IMR-90 (cell line): ENCODE measurements around the gene LRRFIP1. TPM values are rescaled to one million over a fixed set of nuclear protein-coding genes. Genes with fewer than 3 reads are reported as not detected.

ENCODE experiments used
- ATAC-seq: fragments of 200-7000 bp; cut with Tn5 transposase; 2 replicates; pipeline ENCODE4 v1.9.1; 2020; ENCODE audit warnings: low read depth, mild to moderate bottlenecking, moderate library complexity
- BruUV-seq: library from RNA; stranded (reverse); fragments of 400-500 nt; replicated peaks from 2 replicates; lab custom pipeline; 2021; lab: Mats Ljungman, UMichigan
- CTCF ChIA-PET: fragments of 300-600 bp; formaldehyde crosslinking; extraction: SDS; loops from one replicate; lab custom pipeline; 2021; ENCODE audit warnings: antibody characterized with exemption; lab: Yijun Ruan, JAX
- POLR2A ChIA-PET: fragments of 300-600 bp; sonication (Branson Sonifier 250); formaldehyde crosslinking; loops from one replicate; lab custom pipeline; 2022; ENCODE audit warnings: antibody characterized with exemption; ENCODE audit not compliant: unreplicated experiment; lab: Charles Lee
- DNase-seq: peaks from one replicate; pipeline ENCODE4 v3.0.0; 2013
- H2AFZ ChIP-seq: replicated peaks from 2 replicates; pipeline ENCODE3; 2013; ENCODE audit warnings: low read length, mild to moderate bottlenecking; ENCODE audit not compliant: poor library complexity
- H2AK5ac ChIP-seq: 2 replicates; pipeline ENCODE4 v1.6.1; 2013; ENCODE audit warnings: low read depth, low read length, inconsistent platforms
- H2AK9ac ChIP-seq: replicated peaks from 2 replicates; pipeline ENCODE3; 2013; ENCODE audit warnings: mild to moderate bottlenecking, low read depth, low read length, moderate library complexity; ENCODE audit not compliant: poor library complexity
- H2BK120ac ChIP-seq: 2 replicates; pipeline ENCODE4 v1.6.1; 2013; ENCODE audit warnings: low read depth, low read length, inconsistent platforms
- H2BK15ac ChIP-seq: 3 replicates; pipeline ENCODE4 v1.6.1; 2013; ENCODE audit warnings: low read depth, low read length, inconsistent platforms
- H2BK20ac ChIP-seq: 2 replicates; pipeline ENCODE4 v1.6.1; 2013; ENCODE audit warnings: low read depth, mild to moderate bottlenecking, inconsistent platforms, low read length, moderate library complexity
- H2BK5ac ChIP-seq: 2 replicates; pipeline ENCODE4 v1.6.1; 2013; ENCODE audit warnings: mild to moderate bottlenecking, low read depth, low read length, inconsistent platforms; ENCODE audit not compliant: poor library complexity, severe bottlenecking
- H3K14ac ChIP-seq: replicated peaks from 2 replicates; pipeline ENCODE4 v1.6.1; 2013; ENCODE audit warnings: low read depth, low read length, inconsistent platforms
- H3K18ac ChIP-seq: 2 replicates; pipeline ENCODE4 v1.6.1; 2013; ENCODE audit warnings: low read depth, low read length, control low read depth
- H3K23ac ChIP-seq: 2 replicates; pipeline ENCODE4 v1.6.1; 2013; ENCODE audit warnings: low read depth, low read length, inconsistent platforms
- H3K27ac ChIP-seq: 2 replicates; pipeline ENCODE4 v1.5.1; 2013; ENCODE audit warnings: mild to moderate bottlenecking, control low read depth, low read length; ENCODE audit not compliant: insufficient read depth
- H3K27me3 ChIP-seq: 2 replicates; pipeline ENCODE4 v1.6.1; 2013; ENCODE audit warnings: low read length; ENCODE audit not compliant: control insufficient read depth, insufficient read depth
- H3K36me3 ChIP-seq: 2 replicates; pipeline ENCODE4 v1.6.1; 2013; ENCODE audit warnings: low read length, mixed read lengths; ENCODE audit not compliant: control insufficient read depth, insufficient read depth
- H3K4ac ChIP-seq: 2 replicates; pipeline ENCODE4 v1.6.1; 2013; ENCODE audit warnings: low read depth, low read length, inconsistent platforms
- H3K4me1 ChIP-seq: 2 replicates; pipeline ENCODE4 v1.6.1; 2013; ENCODE audit warnings: low read length, mixed read lengths; ENCODE audit not compliant: control insufficient read depth, insufficient read depth
- H3K4me2 ChIP-seq: 2 replicates; pipeline ENCODE4 v1.6.1; 2013; ENCODE audit warnings: low read depth, mild to moderate bottlenecking, control low read depth, low read length, moderate library complexity
- H3K4me3 ChIP-seq: 2 replicates; pipeline ENCODE4 v1.5.1; 2013; ENCODE audit warnings: low read depth, mild to moderate bottlenecking, control low read depth, low read length, moderate library complexity; ENCODE audit not compliant: insufficient read depth
- H3K56ac ChIP-seq: 2 replicates; pipeline ENCODE4 v1.6.1; 2013; ENCODE audit warnings: low read length, inconsistent platforms; ENCODE audit not compliant: insufficient read depth; ENCODE audit errors: extremely low read depth
- H3K79me1 ChIP-seq, 2 experiments: 2 replicates each; pipeline ENCODE4 v1.6.1; 2013; ENCODE audit warnings: low read length in 2 of 2, inconsistent platforms in 1 of 2, low read depth in 1 of 2
- H3K9ac ChIP-seq: 2 replicates; pipeline ENCODE4 v1.6.1; 2013; ENCODE audit warnings: low read depth, low read length, control low read depth
- H3K9me1 ChIP-seq: 2 replicates; pipeline ENCODE4 v1.6.1; 2013; ENCODE audit warnings: low read length, inconsistent platforms; ENCODE audit not compliant: insufficient read depth
- H3K9me3 ChIP-seq: 2 replicates; pipeline ENCODE4 v1.6.1; 2013; ENCODE audit warnings: low read length; ENCODE audit not compliant: control insufficient read depth, insufficient read depth
- H4K20me1 ChIP-seq: 2 replicates; pipeline ENCODE4 v1.6.1; 2013; ENCODE audit warnings: low read length, inconsistent platforms; ENCODE audit not compliant: insufficient read depth
- H4K5ac ChIP-seq: 2 replicates; pipeline ENCODE4 v1.6.1; 2013; ENCODE audit warnings: mild to moderate bottlenecking, low read depth, low read length, control low read depth
- H4K8ac ChIP-seq, 2 experiments: 2 replicates each; pipeline ENCODE4 v1.6.1; 2013; ENCODE audit warnings: low read depth in 2 of 2, low read length in 2 of 2, control low read depth in 1 of 2, inconsistent platforms in 1 of 2
- H4K91ac ChIP-seq: 2 replicates; pipeline ENCODE4 v1.6.1; 2013; ENCODE audit warnings: low read depth, low read length, inconsistent platforms; ENCODE audit not compliant: insufficient read depth
- BHLHE40 ChIP-seq: fragments of 150-350 bp; IDR thresholded peaks from 2 replicates; pipeline ENCODE4 v1.6.1; 2016; ENCODE audit warnings: mild to moderate bottlenecking, low read depth, low read length
- CEBPB ChIP-seq: IDR thresholded peaks from 2 replicates; pipeline ENCODE4 v1.6.1; 2012; ENCODE audit warnings: low read depth, low read length, improper control_type of control experiment
- CHD1 ChIP-seq: IDR thresholded peaks from 2 replicates; pipeline ENCODE4 v1.6.1; 2012; ENCODE audit warnings: low read depth, low read length, improper control_type of control experiment
- FOS ChIP-seq: fragments of 150-350 bp; IDR thresholded peaks from 2 replicates; pipeline ENCODE4 v1.6.1; 2016; ENCODE audit warnings: low read depth, low read length
- MAFK ChIP-seq: IDR thresholded peaks from 2 replicates; pipeline ENCODE4 v1.6.1; 2012; ENCODE audit warnings: low read depth, low read length, improper control_type of control experiment
- MAZ ChIP-seq: IDR thresholded peaks from 2 replicates; pipeline ENCODE4 v1.6.1; 2012; ENCODE audit warnings: low read depth, mild to moderate bottlenecking, low read length, improper control_type of control experiment, moderate library complexity, borderline replicate concordance
- MXI1 ChIP-seq: IDR thresholded peaks from 2 replicates; pipeline ENCODE4 v1.6.1; 2012; ENCODE audit warnings: low read depth, mild to moderate bottlenecking, low read length, moderate library complexity, borderline replicate concordance
- NFE2L2 ChIP-seq: fragments of 150-350 bp; IDR thresholded peaks from 2 replicates; pipeline ENCODE4 v1.6.1; 2016; ENCODE audit warnings: low read depth, mild to moderate bottlenecking, low read length
- POLR2A ChIP-seq: IDR thresholded peaks from 2 replicates; pipeline ENCODE4 v1.6.1; 2012; ENCODE audit warnings: mild to moderate bottlenecking, low read depth, low read length
- RAD21 ChIP-seq: IDR thresholded peaks from 2 replicates; pipeline ENCODE4 v1.6.1; 2012; ENCODE audit warnings: low read length, improper control_type of control experiment
- RCOR1 ChIP-seq: IDR thresholded peaks from 2 replicates; pipeline ENCODE4 v1.6.1; 2012; ENCODE audit warnings: mild to moderate bottlenecking, low read length, improper control_type of control experiment; ENCODE audit not compliant: insufficient replicate concordance
- RFX5 ChIP-seq: IDR thresholded peaks from 2 replicates; pipeline ENCODE4 v1.8.0; 2012; ENCODE audit warnings: low read depth, mild to moderate bottlenecking, low read length, moderate library complexity
- SMC3 ChIP-seq: fragments of 150-350 bp; IDR thresholded peaks from 2 replicates; pipeline ENCODE4 v1.6.1; 2016; ENCODE audit warnings: low read depth, mild to moderate bottlenecking, antibody characterized with exemption, low read length, moderate library complexity
- USF2 ChIP-seq: fragments of 150-350 bp; IDR thresholded peaks from 2 replicates; pipeline ENCODE4 v1.6.1; 2017; ENCODE audit warnings: mild to moderate bottlenecking, antibody characterized with exemption, low read length, low read depth
- WGBS, 2 experiments: methylation state at CpG; one replicate each; pipeline versions ENCODE4 v1.1.5 to v1.1.7; 2013; ENCODE audit warnings: missing lambda C conversion rate in 2 of 2; ENCODE audit not compliant: insufficient read length in 1 of 2; ENCODE audit errors: extremely low coverage in 2 of 2; 5-methylcytosine and 5-hydroxymethylcytosine counted together
- dilution Hi-C: fragments of 300-500 bp; cut with HindIII; formaldehyde crosslinking; loops from one replicate; pipeline ENCODE4 v1.14.3; 2018; ENCODE audit warnings: low sequenced_read_pairs; ENCODE audit not compliant: unreplicated experiment
- in situ Hi-C: fragments of 300-500 bp; cut with MboI; formaldehyde crosslinking; loops from 3 replicates; pipeline ENCODE4 v1.14.3; 2019; ENCODE audit warnings: low sequenced_read_pairs, inconsistent platforms, mixed read lengths
- intact Hi-C: fragments of 100-400 bp; cut with micrococcal nuclease; formaldehyde crosslinking; loops from 2 replicates; pipeline ENCODE4 v1.10.0; 2022
- polyA plus RNA-seq, 3 experiments: library from polyadenylated mRNA; depleted of rRNA; stranded (reverse); fragments of >200 nt; gene quantifications; 2 replicates each; pipeline ENCODE4 v1.2.3, GENCODE V29; 2012; ENCODE audit warnings: low replicate concordance in 1 of 3
- total RNA-seq: library from RNA; depleted of rRNA; stranded (reverse); fragments of >200 nt; gene quantifications from 2 replicates; pipeline ENCODE4 v1.2.3, GENCODE V29; 2012
- TF ChIP-seq, protein P1 (sequence below): fragments of 150-350 bp; IDR thresholded peaks from 2 replicates; pipeline ENCODE4 v1.6.1; 2016; ENCODE audit warnings: low read depth, mild to moderate bottlenecking, low read length, moderate library complexity, borderline replicate concordance
- TF ChIP-seq, protein P2 (sequence below): conservative IDR thresholded peaks from 2 replicates; pipeline ENCODE4 v1.5.1; 2012; ENCODE audit warnings: mild to moderate bottlenecking, low read depth, low read length, improper control_type of control experiment

Gene LRRFIP1
- total and polyA plus RNA-seq, 2 of the 4 experiments (the other 2 are of a cell fraction) = 52.2 to 54.4 TPM

DNA sequence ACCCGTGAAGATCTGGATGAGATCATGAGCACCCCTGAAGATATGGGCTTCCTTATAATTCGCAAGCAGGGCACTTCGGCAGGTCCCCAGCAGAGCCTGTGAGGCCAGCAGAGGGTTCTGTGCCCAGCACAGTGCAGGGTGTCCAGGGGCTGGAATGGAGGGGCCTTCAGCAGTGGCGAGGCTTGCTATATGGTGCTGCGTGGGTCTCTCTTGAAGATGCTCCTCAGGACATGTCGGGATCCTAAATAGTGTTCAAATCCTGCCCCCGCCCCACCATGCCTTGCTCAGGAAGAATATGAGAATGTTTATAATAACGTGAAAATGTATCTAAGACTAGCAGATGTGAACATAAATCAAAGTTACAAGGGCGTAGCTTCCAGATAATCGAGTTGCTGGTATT, 110.9 kb downstream of the LRRFIP1 start:
- Histone ChIP-seq H3K4ac (peak overlapping the region; percentile 4; the same call in 1 of the 2 replicates), H2AFZ (no peak overlapping the region), H3K27ac (peak overlapping the region; percentile 59; the same call in 1 of the 2 replicates), H3K9ac (no peak overlapping the region), H3K4me2 (no peak overlapping the region), H3K27me3 (no peaks in the 10 kb centered on the region), H3K4me1 (peaks cover 17% of the 10 kb centered on the region), H4K5ac (no peak overlapping the region), H3K9me3 (no peaks in the 10 kb centered on the region), H4K8ac (no peak overlapping the region), H2AK5ac (no peak overlapping the region), H2BK120ac (no peak overlapping the region), H2BK5ac (no peak overlapping the region), H2BK20ac (no peak overlapping the region), H3K23ac (peak overlapping the region; percentile 3; the same call in 1 of the 2 replicates), H2BK15ac (no peak overlapping the region), H3K79me1 (peaks cover 49 to 90% of the 10 kb centered on the region in 2 experiments), H3K4me3 (no peak overlapping the region), H3K14ac (no peak overlapping the region), H3K18ac (no peak overlapping the region; the same call in 1 of the 2 replicates), H3K36me3 (peaks cover 24% of the 10 kb centered on the region), H3K56ac (no peak overlapping the region), H2AK9ac (no peak overlapping the region), H4K91ac (no peak overlapping the region), H4K20me1 (peaks cover 51% of the 10 kb centered on the region), H3K9me1 (peaks cover 29% of the 10 kb centered on the region)
- dilution Hi-C loops (no loop called here), intact Hi-C loops (no loop called here), in situ Hi-C loops (loop anchor here (25.0 kb wide), 1 partner anchor 626 kb away; no protein-coding TSS in a partner anchor)
- no TSS peak for BruUV-seq
- 96% methylated on average over 4 of the region's 10 CpGs; no CpG with 5 or more reads in 1 of the 2 experiments for WGBS, 2 experiments
- DNase-seq (no peak), ATAC-seq (no peak)
- ChIA-PET CTCF (no interaction called here), POLR2A (no interaction called here)
- TF ChIP-seq RFX5 (no peak), MXI1 (no peak), FOS (no peak), RCOR1 (no peak), BHLHE40 (no peak), SMC3 (no peak), POLR2A (no peak), CHD1 (no peak), CEBPB (no peak), RAD21 (no peak), MAFK (no peak), USF2 (no peak), NFE2L2 (no peak), MAZ (no peak)
- TF ChIP-seq, protein P1, sequence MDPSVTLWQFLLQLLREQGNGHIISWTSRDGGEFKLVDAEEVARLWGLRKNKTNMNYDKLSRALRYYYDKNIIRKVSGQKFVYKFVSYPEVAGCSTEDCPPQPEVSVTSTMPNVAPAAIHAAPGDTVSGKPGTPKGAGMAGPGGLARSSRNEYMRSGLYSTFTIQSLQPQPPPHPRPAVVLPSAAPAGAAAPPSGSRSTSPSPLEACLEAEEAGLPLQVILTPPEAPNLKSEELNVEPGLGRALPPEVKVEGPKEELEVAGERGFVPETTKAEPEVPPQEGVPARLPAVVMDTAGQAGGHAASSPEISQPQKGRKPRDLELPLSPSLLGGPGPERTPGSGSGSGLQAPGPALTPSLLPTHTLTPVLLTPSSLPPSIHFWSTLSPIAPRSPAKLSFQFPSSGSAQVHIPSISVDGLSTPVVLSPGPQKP = no peak
- TF ChIP-seq, protein P2, sequence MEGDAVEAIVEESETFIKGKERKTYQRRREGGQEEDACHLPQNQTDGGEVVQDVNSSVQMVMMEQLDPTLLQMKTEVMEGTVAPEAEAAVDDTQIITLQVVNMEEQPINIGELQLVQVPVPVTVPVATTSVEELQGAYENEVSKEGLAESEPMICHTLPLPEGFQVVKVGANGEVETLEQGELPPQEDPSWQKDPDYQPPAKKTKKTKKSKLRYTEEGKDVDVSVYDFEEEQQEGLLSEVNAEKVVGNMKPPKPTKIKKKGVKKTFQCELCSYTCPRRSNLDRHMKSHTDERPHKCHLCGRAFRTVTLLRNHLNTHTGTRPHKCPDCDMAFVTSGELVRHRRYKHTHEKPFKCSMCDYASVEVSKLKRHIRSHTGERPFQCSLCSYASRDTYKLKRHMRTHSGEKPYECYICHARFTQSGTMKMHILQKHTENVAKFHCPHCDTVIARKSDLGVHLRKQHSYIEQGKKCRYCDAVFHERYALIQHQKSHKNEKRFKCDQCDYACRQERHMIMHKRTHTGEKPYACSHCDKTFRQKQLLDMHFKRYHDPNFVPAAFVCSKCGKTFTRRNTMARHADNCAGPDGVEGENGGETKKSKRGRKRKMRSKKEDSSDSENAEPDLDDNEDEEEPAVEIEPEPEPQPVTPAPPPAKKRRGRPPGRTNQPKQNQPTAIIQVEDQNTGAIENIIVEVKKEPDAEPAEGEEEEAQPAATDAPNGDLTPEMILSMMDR = no peak
